GM21447 (cell line): ENCODE data around the gene PAK3.

ENCODE experiments used
- ATAC-seq: cut with Tn5 transposase; IDR thresholded peaks from one replicate; pipeline ENCODE4 v1.9.1; 2021; ENCODE audit not compliant: unreplicated experiment

Gene PAK3

GRCh38 chrX:111259559-111259958 lies 163.6 kb downstream of the PAK3 start:
- no peak for ATAC-seq

GRCh38 chrX:111260451-111260850 lies 164.5 kb downstream of the PAK3 start:
- ATAC-seq, result no peak

- no peak for ATAC-seq
Measured at GRCh38 chrX:111262086-111262485, 166.1 kb downstream of the PAK3 start.

GRCh38 chrX:111264385-111264784 lies 168.4 kb downstream of the PAK3 start:
- no peak for ATAC-seq

GRCh38 chrX:111265486-111265885 lies 169.5 kb downstream of the PAK3 start:
- ATAC-seq, result no peak

GRCh38 chrX:111268506-111268905 lies 172.5 kb downstream of the PAK3 start:
- ATAC-seq, result no peak

- no peak for ATAC-seq
Measured at GRCh38 chrX:111270339-111270738, 174.3 kb downstream of the PAK3 start, which contains the start of gene CAPN6. CAPN6 (minus strand) TSS chrX:111270483; CDS start chrX:111263936, 6,547 bp downstream.
